ENCODE results near the gene CSTB. TPM values are rescaled to one million over a fixed set of nuclear protein-coding genes. Genes with fewer than 3 reads are reported as not detected.
A peak's percentile ranks its signal among the peaks of the same experiment; 100 is the strongest.

The CSTB gene
- total RNA-seq, 2 experiments from 2014 or later, result 22.8 to 23.0 TPM

DNA sequence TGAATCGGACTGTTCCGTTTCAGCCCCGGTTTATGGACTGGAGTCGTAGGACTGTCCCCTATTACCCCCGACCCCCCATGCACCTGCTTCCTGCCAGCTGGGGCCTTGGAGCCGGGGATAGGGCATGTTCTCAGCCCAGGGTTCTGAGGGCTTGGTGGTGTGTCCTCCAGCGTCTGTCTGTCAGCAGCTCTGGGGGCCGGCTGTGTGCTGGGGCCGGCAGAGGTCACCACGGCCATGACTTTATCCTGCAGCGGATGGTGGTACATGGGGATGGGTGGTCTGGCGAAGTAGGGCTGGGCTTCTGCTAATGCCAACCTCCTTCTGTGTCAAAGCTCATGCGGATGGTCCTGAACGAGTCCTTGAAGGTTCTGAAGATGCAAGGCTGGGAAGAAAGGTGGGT is 18.7 kb upstream of the CSTB start:
- Mint-ChIP-seq H3K36me3 (ENCODE audit: low read depth) (peaks cover 58% of the 10 kb centered on the region), H3K4me1 (ENCODE audit: low read depth) (peaks cover 26% of the 10 kb centered on the region), H3K27me3 (ENCODE audit: low read depth) (no peaks in the 10 kb centered on the region), H3K27ac (no peak overlapping the region), H3K4me3 (no peak overlapping the region), H3K9me3 (no peaks in the 10 kb centered on the region)
- CTCF ChIA-PET, result interaction anchor here (0.7 kb wide), 1 partner anchor 218 kb away, joined by 3 read pairs; no protein-coding TSS in a partner anchor
- no peak for DNase-seq
- intact Hi-C loops (cut with micrococcal nuclease), result no loop called here

DNA sequence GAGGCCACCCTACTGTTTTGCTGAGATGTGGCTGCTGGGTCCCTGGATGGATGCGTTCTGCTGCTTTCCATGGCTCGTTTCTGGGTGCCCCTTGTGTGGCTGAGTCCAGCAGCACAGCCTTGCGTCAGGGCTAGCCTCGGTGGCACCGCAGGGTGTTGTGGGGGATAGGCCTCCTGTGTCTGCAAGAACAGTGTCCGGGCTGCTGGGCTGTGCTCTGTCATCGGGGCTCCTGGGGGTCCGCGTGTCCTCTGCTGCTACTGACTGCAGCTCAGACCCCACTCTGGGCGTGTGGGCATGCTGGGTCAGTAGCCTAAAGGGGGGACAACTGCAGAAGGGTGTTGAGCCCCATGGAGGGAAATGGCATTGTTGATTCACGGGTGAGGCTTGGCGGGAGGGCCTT is 18.2 kb upstream of the CSTB start:
- Mint-ChIP-seq H3K9me3 (no peaks in the 10 kb centered on the region), H3K36me3 (ENCODE audit: low read depth) (peaks cover 59% of the 10 kb centered on the region), H3K27ac (no peak overlapping the region), H3K4me1 (ENCODE audit: low read depth) (peaks cover 26% of the 10 kb centered on the region), H3K27me3 (ENCODE audit: low read depth) (no peaks in the 10 kb centered on the region), H3K4me3 (no peak overlapping the region)
- DNase-seq, result no peak
- CTCF ChIA-PET, result interaction anchor here (1.0 kb wide), 1 partner anchor 17 kb away, joined by 3 read pairs; no protein-coding TSS in a partner anchor
- intact Hi-C loops (cut with micrococcal nuclease), result no loop called here

DNA sequence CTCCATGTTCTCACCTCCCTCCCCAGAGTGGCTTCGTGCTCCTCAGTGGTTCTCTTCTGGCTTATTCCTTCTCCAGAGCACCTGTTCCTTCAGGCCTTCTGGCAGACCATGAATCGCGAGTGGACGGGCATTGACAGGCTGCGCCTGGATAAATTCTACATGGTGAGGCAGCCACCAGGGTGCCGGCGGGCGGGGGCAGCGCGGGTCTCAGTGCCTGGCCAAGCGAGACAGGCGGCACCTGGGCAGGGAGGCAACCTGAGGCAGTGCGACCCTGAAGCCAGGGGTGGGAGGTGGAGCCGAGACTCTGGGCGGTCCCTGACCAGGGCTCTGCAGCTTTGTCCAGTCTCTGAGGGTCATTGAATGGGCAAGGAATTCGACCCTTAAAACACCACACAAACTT is 17.1 kb upstream of the CSTB start:
- Mint-ChIP-seq H3K27me3 (ENCODE audit: low read depth) (no peaks in the 10 kb centered on the region), H3K27ac (no peak overlapping the region), H3K36me3 (ENCODE audit: low read depth) (peaks cover 51% of the 10 kb centered on the region), H3K4me1 (ENCODE audit: low read depth) (peaks cover 28% of the 10 kb centered on the region), H3K9me3 (no peaks in the 10 kb centered on the region), H3K4me3 (no peak overlapping the region)
- CTCF ChIA-PET, result interaction anchor here (0.6 to 1.0 kb wide), 2 partner anchors 18 to 245 kb away, joined by 3 to 4 read pairs; no protein-coding TSS in a partner anchor
- no peak for DNase-seq
- intact Hi-C loops (cut with micrococcal nuclease), result no loop called here

DNA sequence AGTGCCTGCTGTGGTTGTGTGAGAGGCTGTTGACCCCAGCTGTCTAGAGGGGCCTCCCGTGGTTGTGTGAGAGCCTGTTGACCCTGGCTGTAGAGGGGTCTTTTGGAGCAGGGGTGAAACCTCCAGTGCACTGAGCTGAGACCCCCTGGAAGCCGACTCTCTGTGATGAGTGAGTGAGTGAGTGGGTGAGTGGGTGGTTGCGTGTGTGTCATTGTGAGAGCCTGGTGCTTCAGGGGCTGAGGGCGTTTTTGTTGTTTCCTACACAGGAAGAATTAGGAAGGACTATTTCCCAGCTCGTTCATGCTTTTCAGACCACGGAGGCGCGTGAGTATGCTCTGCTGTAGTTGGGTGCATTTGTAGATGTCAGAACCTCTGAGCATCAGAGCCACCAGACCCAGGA is 16.3 kb upstream of the CSTB start:
- no peak for DNase-seq
- Mint-ChIP-seq H3K4me1 (ENCODE audit: low read depth) (peaks cover 28% of the 10 kb centered on the region), H3K9me3 (no peaks in the 10 kb centered on the region), H3K4me3 (no peak overlapping the region), H3K27me3 (ENCODE audit: low read depth) (no peaks in the 10 kb centered on the region), H3K27ac (peak overlapping the region; percentile 43), H3K36me3 (ENCODE audit: low read depth) (peaks cover 48% of the 10 kb centered on the region)
- CTCF ChIA-PET, result interaction anchor here (0.6 to 1.0 kb wide), 2 partner anchors 19 to 246 kb away, joined by 4 read pairs; no protein-coding TSS in a partner anchor
- intact Hi-C loops (cut with micrococcal nuclease), result no loop called here

DNA sequence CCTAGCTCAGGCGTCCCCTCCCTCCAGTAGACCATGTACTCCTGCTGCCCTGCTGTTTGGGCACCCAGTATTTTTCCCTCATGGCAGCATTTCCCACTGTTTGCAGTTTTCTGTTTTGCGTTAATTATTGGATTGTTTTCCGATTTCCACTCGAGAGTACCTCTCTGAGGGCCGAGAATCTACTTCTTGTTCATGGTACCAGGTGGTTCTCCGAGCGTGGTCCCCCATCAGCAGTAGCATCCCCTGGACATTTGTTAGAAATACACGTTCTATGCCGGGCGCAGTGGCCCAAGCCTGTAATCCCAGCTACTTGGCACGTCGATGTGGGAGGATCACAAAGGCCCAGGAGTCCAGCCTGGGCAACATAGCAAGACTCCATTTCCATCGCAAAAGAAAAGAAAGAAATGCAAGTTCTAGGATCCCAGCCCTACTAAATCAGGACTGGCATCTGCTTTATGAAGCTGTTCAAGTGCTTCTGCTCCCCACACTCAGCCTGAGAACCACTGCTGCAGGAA is 14.0 kb upstream of the CSTB start:
- Mint-ChIP-seq H3K27me3 (ENCODE audit: low read depth) (no peaks in the 10 kb centered on the region), H3K27ac (peak overlapping the region; percentile 69), H3K9me3 (no peaks in the 10 kb centered on the region), H3K36me3 (ENCODE audit: low read depth) (peaks cover 28% of the 10 kb centered on the region), H3K4me3 (peak overlapping the region; percentile 90), H3K4me1 (ENCODE audit: low read depth) (peaks cover 28% of the 10 kb centered on the region)
- CTCF ChIA-PET, result interaction anchor here (0.6 to 1.9 kb wide), 9 partner anchors 10 to 148 kb away, joined by 3 to 7 read pairs (median 5); no protein-coding TSS in a partner anchor
- DNase-seq, result no peak
- intact Hi-C loops (cut with micrococcal nuclease), result no loop called here

DNA sequence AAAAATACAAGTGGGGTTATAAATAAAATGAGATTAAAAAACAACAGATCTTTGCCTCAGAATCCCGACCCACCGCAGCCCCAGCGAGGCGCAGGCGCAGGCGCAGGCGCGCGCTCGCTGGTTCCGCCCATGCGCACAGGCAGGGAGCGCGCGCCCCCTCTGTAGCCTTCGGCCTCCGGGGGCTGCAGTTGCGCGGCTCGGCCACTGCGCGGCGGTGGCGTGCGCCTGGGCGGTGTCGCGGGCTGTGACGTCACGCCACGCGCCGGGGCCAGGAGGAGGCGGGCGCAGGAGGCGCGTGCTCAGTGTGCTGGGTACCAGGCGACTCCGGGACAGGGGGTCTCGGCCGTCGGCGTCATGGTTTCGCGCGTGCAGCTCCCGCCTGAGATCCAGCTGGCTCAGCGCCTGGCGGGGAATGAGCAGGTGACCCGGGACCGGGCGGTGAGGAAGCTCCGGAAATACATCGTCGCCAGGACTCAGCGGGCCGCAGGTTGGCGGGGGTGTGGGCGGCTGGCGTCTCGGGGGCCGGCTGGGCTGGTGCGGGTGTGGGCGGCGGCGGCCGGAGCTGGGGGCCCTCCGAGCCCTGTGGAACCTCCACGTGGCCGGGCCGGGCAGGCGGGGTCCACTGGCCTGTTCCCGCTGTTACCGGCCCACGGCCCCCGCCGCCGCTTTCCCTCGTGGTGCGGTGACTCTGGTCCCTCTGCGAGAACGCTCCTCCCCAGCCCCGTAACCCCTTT is 13.3 kb upstream of the CSTB start, which contains the start of gene RRP1:
Gene RRP1 (plus strand): TSS at position 302 of the 734 bp plus-strand sequence. CDS start 53 bp downstream, at position 355.
- peaks cover 27% of the 10 kb centered on the region for H3K36me3 Mint-ChIP-seq (ENCODE audit: low read depth)
- intact Hi-C loops (cut with micrococcal nuclease), result loop anchor here (1.0 kb wide), 2 partner anchors 13 to 129 kb away; partner anchors contain the start of gene CSTB

DNA sequence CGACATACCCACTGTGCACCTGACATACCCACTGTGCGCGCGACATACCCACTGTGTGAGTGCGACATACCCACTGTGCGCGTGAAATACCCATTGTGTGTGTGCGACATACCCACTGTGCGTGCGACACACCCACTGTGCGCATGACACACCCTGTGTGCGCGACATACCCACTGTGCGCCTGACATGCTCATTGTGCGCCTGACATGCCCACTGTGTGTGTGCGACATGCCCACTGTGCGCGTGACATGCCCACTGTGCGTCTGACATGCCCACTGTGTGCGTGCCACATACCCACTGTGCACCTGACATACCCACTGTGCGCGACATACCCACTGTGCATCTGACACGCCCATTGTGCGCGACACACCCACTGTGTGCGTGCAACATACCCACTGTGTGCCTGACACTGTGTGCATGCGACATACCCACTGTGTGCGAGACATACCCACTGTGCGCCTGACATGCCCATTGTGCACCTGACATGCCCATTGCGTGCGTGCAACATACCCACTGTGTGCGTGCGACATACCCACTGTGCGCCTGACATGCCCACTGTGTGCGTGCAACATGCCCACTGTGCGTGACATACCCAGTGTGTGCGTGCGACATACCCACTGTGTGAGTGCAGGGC is 10.8 kb upstream of the CSTB start:
- Mint-ChIP-seq H3K4me3 (no peak overlapping the region), H3K4me1 (ENCODE audit: low read depth) (peaks cover 34% of the 10 kb centered on the region), H3K36me3 (ENCODE audit: low read depth) (peaks cover 13% of the 10 kb centered on the region), H3K9me3 (no peaks in the 10 kb centered on the region), H3K27ac (no peak overlapping the region), H3K27me3 (ENCODE audit: low read depth) (no peaks in the 10 kb centered on the region)
- intact Hi-C loops (cut with micrococcal nuclease), result no loop called here
- DNase-seq, result no peak
- CTCF ChIA-PET, result no interaction called here

More for the DNA sequence above, 13.3 kb upstream of the CSTB start, which contains the start of gene RRP1:
- no peaks in the 10 kb centered on the region for H3K9me3 Mint-ChIP-seq
- H3K4me1 Mint-ChIP-seq (ENCODE audit: low read depth), result peaks cover 28% of the 10 kb centered on the region
- peak within 1 kb of the TSS; percentile 75 for H3K27ac Mint-ChIP-seq
- DNase-seq, result peak; percentile 91
- peak within 1 kb of the TSS; percentile 90 for H3K4me3 Mint-ChIP-seq
- CTCF ChIA-PET, result interaction anchor here (0.6 to 1.9 kb wide), 10 partner anchors 9 to 475 kb away, joined by 3 to 7 read pairs (median 4); no protein-coding TSS in a partner anchor
- no peaks in the 10 kb centered on the region for H3K27me3 Mint-ChIP-seq (ENCODE audit: low read depth)

DNA sequence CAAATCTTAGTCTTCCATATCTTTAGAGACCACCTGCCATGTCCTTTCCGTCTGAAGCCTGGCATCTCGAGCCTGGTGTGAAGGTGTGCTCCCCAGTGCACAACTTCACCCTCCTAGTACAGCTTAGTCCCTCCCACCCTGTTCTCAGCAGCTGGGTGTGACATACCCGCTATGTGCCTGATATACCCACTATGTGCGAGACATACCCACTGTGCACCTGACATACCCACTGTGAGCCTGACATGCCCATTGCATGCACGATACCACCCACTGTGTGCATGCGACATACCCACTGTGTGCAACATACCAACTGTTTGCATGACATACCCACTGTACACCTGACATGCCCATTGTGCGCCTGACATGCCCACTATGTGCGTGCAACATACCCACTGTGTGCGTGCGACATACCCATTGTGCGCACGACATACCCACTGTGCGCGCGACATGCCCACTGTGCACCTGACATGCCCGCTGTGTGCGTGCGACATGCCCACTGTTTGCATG is 10.2 kb upstream of the CSTB start:
- H3K27me3 Mint-ChIP-seq (ENCODE audit: low read depth), result no peaks in the 10 kb centered on the region
- H3K27ac Mint-ChIP-seq, result no peak overlapping the region
- peaks cover 33% of the 10 kb centered on the region for H3K4me1 Mint-ChIP-seq (ENCODE audit: low read depth)
- no peak overlapping the region for H3K4me3 Mint-ChIP-seq
- intact Hi-C loops (cut with micrococcal nuclease), result no loop called here
- CTCF ChIA-PET, result no interaction called here
- H3K36me3 Mint-ChIP-seq (ENCODE audit: low read depth), result peaks cover 10% of the 10 kb centered on the region
- no peaks in the 10 kb centered on the region for H3K9me3 Mint-ChIP-seq
- no peak for DNase-seq

DNA sequence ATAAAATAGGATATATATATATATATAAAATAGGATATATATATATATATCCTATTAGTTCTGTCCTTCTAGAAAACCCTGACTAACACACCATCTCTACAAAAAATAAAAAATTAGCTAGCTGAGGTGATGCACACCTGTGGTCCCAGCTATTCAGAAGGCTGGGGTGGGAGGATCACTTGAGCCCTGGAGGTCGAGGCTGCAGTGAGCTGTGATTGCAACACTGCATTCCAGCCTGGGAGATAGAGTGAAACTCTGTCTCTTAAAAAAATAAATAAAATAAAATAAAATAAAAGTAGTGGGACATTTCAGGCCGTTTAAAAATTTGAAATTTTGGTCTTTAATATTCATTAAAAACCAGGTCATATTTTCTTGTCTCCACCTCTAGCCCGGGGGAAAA is 9.0 kb upstream of the CSTB start:
- H3K36me3 Mint-ChIP-seq (ENCODE audit: low read depth), result peaks cover 4% of the 10 kb centered on the region
- CTCF ChIA-PET, result no interaction called here
- H3K9me3 Mint-ChIP-seq, result no peaks in the 10 kb centered on the region
- DNase-seq, result no peak
- no peak overlapping the region for H3K27ac Mint-ChIP-seq
- H3K4me1 Mint-ChIP-seq (ENCODE audit: low read depth), result peaks cover 27% of the 10 kb centered on the region
- no peak overlapping the region for H3K4me3 Mint-ChIP-seq
- H3K27me3 Mint-ChIP-seq (ENCODE audit: low read depth), result no peaks in the 10 kb centered on the region
- intact Hi-C loops (cut with micrococcal nuclease), result no loop called here

DNA sequence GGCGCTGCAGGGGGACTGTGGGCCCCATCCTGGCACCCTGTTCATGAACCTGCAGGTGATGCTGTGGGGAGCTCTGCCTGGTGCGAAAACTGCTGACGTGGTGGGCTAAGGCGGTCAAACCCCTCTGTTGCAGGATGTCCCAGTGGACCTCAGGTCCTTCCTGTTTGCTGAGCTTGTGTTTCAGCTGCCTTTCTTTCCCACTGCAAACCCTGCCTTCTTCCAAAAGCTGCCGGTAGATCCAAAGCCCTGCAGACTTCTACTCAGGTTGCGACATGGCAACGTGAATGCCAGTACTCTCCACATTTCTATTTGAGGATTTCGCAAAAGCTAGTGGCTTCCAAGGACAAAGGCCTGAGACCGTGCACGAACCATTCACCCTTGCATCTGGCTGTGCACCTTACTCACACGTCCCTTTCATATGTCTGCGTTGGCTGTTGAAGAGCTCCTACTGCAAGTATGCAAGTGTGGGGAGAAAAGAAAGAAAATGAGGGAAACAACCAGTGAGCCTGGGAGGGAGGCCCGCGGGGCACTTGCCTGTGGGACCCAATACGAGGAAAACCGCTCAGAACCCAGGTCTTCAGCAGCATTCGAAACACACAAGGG is 7.1 kb upstream of the CSTB start:
- CTCF ChIA-PET, result no interaction called here
- Mint-ChIP-seq H3K27ac (peak overlapping the region; percentile 92), H3K27me3 (ENCODE audit: low read depth) (no peaks in the 10 kb centered on the region), H3K4me3 (no peak overlapping the region), H3K4me1 (ENCODE audit: low read depth) (peaks cover 37% of the 10 kb centered on the region), H3K9me3 (no peaks in the 10 kb centered on the region), H3K36me3 (ENCODE audit: low read depth) (no peaks in the 10 kb centered on the region)
- DNase-seq, result peak; percentile 31
- intact Hi-C loops (cut with micrococcal nuclease), result loop anchor here (5.0 kb wide), 1 partner anchor 109 kb away; no protein-coding TSS in a partner anchor

DNA sequence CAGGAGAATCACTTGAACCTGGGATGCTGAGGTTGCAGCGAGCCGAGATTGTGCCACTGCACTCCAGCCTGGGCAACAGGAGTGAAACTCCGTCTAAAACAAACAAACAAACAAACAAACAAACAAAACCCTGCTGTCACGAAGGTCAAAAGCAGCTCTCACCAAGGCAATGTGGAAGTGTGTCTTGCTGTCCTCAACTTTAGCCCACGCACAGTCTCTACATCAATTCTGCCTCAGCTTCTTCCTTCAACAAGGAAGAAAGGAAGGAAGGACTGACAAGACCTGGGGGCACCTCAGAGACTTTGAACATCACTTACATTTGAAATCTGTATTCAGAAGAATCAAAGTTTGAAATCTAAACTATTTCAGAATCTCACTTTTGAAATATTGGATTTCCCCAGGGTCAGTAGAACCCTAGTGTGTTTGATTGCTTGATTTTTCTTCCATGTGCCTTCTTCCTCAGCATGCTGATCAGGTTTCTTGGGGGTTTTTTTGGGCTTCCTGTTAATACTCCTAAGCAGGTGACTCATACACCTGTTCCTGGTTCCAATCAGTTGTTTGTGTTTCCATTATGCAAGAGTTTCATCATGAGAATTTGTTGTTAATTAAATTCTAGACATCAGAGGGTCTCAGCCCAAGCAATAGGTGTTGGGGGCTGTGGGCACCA is 6.5 kb upstream of the CSTB start:
- Mint-ChIP-seq H3K27ac (peak overlapping the region; percentile 92), H3K9me3 (no peaks in the 10 kb centered on the region), H3K27me3 (ENCODE audit: low read depth) (no peaks in the 10 kb centered on the region), H3K4me1 (ENCODE audit: low read depth) (peaks cover 41% of the 10 kb centered on the region), H3K36me3 (ENCODE audit: low read depth) (no peaks in the 10 kb centered on the region), H3K4me3 (peak overlapping the region; percentile 2)
- DNase-seq, result peak; percentile 45
- CTCF ChIA-PET, result no interaction called here
- intact Hi-C loops (cut with micrococcal nuclease), result loop anchor here (5.0 kb wide), 1 partner anchor 110 kb away; no protein-coding TSS in a partner anchor

All from activated naive CD4-positive, alpha-beta T cell treated with anti-CD3 and anti-CD28 coated beads for 36 hours (primary cell).